Stimulated activated CD4-positive, alpha-beta T cell treated with anti-CD3 and anti-CD28 coated beads, Interleukin-1b, Interleukin-23, amount 100 ng/mL, for 4 hours (primary cell): ENCODE data around the gene MRPS25.
A peak's percentile ranks its signal among the peaks of the same experiment; 100 is the strongest.

Experiments
- DNase-seq, 2 donors: peaks; one replicate each; pipeline ENCODE4 v3.0.0-alpha.2; 2020; ENCODE audit warnings: low read depth in 2 of 2

The MRPS25 gene

DNA sequence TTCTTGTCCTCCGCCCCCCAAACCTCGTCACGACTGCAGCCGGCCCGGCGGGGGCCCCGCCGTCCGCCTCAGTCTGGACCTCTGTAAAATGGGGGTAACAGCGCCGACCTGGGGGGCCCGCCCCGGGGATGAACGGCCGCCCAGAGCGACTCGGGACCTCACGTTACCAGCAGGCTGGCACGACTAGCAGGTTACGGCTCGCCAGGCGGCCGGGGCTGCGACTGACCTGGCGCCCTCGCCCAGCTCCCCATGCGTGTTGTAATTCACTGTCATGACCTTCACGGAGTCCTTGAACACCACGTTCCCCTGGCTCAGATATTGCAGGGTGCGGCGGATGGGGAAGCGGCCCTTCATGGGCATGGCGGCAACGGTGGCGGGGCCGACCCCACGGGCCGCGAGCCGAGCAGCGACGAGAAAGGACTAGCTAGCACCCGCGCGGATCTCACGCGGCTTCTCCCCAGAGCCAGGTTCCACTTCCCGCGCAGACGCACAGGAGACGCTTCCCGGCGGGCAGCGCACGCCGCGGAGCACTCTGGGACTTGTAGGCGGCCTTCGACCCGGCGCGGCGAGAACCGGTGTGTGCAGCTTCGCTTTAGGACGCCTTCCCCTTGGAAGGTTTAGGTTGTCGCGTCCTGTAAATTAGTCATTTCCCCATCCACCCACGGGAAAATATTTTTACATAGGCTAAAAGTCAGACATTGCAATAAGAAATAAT is at the start of gene MRPS25:
MRPS25 (minus strand) TSS at position 481 of the 715 bp plus-strand sequence; CDS start at position 360, 121 bp downstream.
- peak; percentile 81 to 83 for DNase-seq

- no peak for DNase-seq
Observed at GRCh38 chr3:15113884-15114283, 48.8 kb upstream of the MRPS25 start.

DNA sequence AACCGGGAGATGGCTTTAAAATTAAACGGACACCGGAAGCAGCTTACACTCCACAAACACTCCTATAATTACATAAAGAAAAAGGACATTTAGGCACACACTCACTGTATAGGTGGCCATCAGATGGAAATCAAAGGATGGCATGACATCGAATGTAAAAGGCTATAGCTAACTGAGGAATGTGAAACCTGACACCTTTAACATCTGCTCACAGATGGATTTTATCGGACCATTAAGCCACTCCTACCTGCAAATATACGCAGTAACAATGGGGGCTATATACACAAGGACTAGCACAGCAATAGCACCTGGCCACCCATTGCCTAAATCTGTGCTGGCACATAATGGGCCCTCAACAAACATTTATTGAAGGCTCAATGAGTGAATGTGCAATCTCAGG is 48.4 kb upstream of the MRPS25 start:
- DNase-seq: no peak

DNA sequence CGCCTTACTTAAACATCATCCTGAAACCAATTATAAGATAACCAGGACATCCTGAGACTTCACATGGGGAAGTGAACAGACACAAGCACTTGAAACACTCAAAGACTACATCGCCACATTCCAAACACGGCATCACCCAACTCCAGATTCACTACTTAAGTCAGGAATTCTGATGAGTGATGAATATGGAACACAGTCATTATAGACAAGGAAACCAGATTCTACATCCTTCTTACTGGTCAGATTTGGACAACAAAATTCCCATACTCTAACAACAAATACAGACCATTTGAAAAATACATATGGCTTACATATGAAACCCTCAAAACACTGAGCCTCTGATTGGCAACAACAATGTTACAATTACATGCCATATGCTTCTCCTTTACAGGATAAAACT is 46.9 kb upstream of the MRPS25 start:
- DNase-seq: no peak

- no peak for DNase-seq
Observed at GRCh38 chr3:15110206-15110605, 45.1 kb upstream of the MRPS25 start.

DNA sequence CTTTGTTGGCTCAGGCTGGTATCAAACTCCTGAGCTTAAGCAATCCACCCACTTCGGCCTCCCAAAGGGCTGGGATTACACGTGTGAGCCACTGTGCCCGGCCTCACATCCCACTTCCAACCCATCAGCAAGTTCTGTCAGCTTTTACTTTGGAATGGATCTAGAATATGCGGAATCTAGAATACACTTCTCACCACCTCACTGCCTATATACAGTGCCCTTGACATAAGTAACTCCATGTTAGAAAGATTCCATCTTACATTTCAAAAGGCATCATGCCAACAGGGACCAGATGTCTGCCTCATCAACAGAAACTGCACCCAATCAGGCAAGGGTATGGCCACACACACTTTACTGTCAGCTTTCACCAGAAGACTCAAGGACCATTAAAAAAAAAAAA is 43.8 kb upstream of the MRPS25 start:
- DNase-seq: no peak

- peak; percentile 63 to 70 for DNase-seq
Observed at GRCh38 chr3:15108082-15108545, 43.0 kb upstream of the MRPS25 start.

GRCh38 chr3:15107075-15107947 is 42.2 kb upstream of the MRPS25 start:
- DNase-seq: no peak

DNA sequence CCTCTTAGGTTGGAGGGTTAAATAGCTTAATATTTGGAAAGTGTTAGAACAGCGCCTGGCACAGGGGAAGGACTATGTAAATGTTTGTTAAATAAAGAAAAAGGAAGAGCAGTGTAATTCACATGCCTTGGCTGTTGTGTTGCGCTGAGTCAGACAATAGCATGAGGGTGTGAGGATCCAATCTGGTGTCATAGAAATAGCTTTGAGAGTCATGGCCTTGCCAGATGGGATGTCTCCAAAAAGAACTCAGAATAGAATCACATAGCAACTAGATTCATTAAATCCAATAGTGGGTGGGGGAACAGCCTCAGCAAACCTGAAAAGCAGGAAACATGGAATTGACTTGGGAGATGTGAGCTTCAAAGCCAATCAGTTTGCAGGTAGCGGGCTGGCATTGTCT is 37.7 kb upstream of the MRPS25 start:
- no peak for DNase-seq

GRCh38 chr3:15102256-15102655 is 37.1 kb upstream of the MRPS25 start:
- no peak for DNase-seq

- no peak for DNase-seq
Observed at GRCh38 chr3:15099364-15100098, 34.4 kb upstream of the MRPS25 start.

GRCh38 chr3:15098503-15099363 is 33.6 kb upstream of the MRPS25 start, which contains the start of gene RBSN:
TSS of gene RBSN (minus strand) at chr3:15099148. CDS start at chr3:15096120, 3,028 bp downstream.
- peak; percentile 88 to 90 for DNase-seq

GRCh38 chr3:15097891-15098290 is 32.8 kb upstream of the MRPS25 start:
- DNase-seq: no peak

DNA sequence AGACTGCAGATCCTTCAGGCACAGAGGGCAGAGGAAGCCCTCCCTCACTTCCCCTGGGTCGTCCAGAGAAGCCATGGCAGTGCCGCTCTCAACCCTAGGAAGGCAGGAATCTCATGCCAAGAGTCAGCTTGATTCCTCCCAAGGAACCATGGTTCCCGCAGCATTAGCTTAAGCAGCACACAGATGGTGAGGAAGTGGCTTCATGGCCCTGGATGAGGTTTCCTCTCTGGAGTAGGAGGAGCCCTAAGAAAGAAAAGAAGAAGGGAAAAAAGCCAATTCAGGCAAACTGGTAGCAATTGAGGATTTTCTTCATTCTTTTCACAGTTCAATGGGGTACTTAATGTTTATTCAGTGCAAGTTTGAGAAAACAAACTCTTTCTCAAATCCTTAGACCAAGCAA is 30.9 kb upstream of the MRPS25 start:
- no peak for DNase-seq

DNA sequence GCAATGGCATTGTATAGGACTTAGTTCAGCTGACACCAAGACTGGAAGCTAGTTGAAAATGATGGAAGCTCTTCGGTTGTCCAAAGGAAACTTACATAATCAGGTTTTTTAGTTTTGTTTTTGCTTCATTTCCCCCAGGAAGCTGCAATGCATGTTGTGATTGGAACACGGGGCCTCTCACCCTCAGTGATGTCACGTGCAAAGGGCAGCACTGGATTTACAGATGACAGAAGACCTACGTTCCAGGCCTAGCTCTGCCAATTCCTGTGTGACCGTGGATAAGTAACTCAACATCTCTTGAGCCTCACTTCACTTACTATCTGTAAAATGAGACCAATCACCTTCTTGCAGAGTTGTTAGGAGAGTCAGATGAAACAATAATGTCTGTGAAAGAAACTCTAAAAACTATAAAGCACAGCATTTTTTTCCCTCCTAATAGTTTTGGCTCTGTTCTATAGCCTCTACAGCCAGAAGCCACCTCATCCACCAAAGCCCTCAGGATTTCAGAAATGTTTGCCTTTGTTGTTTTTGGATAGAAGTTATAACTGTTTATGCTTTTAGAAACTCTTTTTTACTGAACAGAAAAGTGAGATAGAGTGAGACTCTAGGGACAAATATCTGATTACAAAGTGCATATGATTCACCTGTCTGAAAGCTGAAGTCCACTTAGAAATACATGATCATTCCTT is 29.2 kb upstream of the MRPS25 start:
- DNase-seq: no peak

- no peak for DNase-seq
Observed at GRCh38 chr3:15092686-15093085, 27.6 kb upstream of the MRPS25 start.

GRCh38 chr3:15091575-15091974 is 26.5 kb upstream of the MRPS25 start:
- no peak for DNase-seq

GRCh38 chr3:15089201-15089600 is 24.1 kb upstream of the MRPS25 start:
- no peak for DNase-seq

- DNase-seq: no peak
Observed at GRCh38 chr3:15086699-15087098, 21.6 kb upstream of the MRPS25 start.

DNA sequence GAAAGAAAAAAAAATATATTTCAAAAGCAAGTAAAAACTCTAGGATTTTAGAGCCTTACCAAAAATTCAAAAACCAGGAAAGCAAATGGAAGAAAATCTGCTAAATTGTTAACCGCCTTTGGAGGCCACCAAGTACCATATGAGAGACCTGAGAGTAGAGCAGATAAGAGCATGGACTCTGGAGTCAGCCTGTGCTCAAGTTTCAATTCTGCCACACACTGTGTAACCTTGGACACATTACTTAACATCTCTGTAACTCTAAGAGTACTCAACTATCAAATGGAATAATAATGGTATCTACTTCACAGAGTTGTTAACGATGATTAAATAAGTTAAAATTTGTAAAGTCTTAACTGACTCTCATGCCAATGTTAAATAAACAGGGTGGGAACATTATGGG is 21.1 kb upstream of the MRPS25 start:
- no peak for DNase-seq

- no peak for DNase-seq
Observed at GRCh38 chr3:15083252-15083651, 18.1 kb upstream of the MRPS25 start.
